GM18861 (cell line): ENCODE data around the gene SLC35E2B.
"Not testable (repeated sequence)": the region's sequence is repeated elsewhere in the genome, so short reads cannot be mapped to it uniquely, and the experiment has no call there.

Experiments used
- ATAC-seq: cut with Tn5 transposase; IDR thresholded peaks from one replicate; pipeline ENCODE4 v1.9.1; 2021; ENCODE audit not compliant: unreplicated experiment

Gene SLC35E2B

DNA sequence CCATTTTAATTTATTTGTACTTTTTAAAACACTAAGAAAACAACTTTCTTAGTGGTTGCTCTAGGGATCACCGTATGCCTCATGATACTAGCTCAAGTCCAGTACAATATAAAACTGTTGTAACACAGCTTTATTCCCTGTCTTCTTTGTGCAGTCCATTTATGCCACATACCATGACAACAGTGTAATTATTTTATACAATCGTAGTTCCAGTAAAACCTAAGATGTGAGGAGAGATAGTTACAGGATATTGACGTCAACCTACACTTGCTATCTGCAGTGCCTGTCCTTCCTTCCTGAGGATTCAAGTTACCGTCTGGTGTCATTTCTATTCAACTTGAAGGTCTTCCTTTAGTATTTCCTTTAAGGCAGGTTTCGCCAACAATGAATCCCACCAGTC is 46.3 kb downstream of the SLC35E2B start:
- ATAC-seq = not testable (repeated sequence)

DNA sequence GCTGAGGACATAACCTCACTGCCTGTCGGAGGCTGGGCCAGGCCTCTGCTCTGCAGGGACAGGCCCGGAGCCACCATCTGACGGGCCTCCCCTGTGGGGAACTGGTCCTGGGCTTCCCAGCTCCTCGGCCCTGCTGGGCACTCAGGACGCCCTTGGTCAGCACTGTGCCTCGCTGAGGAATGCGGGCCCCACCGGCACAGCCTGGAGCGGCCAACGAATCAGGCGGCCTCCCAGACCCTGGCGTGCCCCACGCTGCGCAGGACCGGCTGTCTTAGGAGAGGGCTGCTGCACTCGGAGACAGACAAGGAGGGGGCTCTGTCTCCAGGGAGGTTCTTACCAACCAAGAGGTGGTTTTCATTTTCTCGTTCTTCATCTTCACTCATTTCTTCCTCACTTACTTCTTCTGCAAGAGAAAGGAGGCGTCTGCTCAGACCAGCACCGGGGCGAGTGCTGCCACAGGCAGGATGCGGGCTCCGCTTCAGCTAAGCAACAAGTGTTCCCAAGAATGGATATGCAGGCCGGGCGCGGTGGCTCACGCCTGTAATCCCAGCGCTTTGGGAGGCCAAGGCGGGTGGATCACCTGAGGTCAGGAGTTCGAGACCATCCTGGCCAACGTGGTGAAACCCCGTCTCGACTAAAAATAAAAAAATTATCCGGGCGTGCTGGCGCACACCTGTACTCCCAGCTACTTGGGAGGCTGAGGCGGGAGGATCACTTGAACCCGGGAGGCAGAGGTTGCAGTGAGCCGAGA is 51.7 kb downstream of the SLC35E2B start:
- not testable (repeated sequence) for ATAC-seq

DNA sequence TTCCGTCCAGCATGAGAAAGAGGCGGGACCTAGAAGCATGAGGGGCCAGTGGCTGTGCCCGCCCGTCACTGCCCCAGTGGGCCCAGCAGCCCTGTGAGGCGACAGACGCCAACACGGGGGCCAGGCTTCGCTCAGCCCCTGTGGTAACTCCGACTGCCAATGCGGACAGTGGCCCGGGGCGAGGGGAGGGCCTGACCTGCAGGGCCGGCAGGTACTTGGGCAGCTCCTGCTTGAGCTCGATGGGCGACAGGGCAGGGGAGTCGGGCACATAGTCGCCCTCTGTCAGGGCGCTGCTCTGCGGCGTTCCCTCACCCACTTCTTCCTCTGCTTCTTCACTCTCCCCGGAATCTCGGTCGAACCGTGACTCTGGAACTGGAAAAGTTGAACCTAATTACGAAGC is 52.5 kb downstream of the SLC35E2B start:
- ATAC-seq = not testable (repeated sequence)

DNA sequence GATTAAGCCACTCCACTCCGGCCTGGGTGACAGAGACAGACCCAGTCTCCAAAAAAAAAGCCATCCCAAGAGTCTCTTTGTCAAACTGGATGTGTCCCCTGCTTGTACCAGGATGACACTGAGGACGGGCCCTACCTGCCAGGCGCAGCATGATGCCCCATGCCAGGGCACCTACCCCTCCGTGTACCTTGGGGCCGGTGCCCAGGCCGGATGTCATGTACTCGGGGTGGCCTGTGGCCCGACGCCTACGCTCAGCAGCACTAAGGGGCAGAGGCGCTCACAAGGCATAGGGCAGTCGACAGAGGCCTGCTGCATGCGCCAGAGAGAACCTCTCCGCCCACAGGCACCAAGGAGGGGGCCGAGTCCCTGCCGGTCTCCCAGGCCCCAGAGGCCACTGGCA is 53.2 kb downstream of the SLC35E2B start:
- not testable (repeated sequence) for ATAC-seq

DNA sequence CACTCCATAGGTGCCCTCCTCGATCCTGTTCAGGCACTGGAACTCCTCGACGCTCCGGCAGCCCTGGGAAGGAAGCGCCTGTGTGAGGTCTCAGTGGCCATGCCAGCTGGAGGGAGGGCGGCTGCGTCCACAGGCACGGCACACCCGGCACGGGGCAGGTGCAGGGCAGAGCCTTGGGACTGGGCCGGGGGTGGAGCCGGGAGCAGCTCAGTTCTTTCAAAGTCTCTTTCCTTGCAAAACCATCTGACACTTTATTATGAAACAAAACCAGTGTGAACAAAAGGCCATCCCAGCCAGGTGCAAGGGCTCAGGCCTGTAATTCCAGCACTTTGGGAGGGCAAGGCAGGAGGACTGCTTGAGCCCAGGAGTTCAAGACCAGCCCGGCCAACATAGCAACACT is 54.1 kb downstream of the SLC35E2B start:
- not testable (repeated sequence) for ATAC-seq

DNA sequence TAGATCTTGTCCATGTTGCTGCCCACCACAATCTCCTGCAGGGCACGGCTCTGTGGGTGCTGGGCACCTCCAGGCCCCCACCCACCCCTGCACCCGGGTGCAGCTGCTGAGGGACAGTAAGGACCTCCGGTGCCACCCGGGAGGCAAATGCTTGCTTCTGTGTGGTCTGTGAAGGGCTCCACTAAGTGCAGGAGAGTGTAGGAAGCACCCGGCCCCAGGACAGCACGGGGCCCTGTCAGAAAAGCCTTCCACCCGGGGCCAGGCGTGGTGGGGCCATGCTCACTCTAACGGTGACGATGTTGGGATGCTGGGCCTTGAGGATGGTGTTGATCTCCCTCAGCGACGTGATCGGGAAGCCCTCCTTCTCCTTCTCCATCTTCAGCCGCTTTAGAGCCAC is 55.1 kb downstream of the SLC35E2B start:
- not testable (repeated sequence) for ATAC-seq

DNA sequence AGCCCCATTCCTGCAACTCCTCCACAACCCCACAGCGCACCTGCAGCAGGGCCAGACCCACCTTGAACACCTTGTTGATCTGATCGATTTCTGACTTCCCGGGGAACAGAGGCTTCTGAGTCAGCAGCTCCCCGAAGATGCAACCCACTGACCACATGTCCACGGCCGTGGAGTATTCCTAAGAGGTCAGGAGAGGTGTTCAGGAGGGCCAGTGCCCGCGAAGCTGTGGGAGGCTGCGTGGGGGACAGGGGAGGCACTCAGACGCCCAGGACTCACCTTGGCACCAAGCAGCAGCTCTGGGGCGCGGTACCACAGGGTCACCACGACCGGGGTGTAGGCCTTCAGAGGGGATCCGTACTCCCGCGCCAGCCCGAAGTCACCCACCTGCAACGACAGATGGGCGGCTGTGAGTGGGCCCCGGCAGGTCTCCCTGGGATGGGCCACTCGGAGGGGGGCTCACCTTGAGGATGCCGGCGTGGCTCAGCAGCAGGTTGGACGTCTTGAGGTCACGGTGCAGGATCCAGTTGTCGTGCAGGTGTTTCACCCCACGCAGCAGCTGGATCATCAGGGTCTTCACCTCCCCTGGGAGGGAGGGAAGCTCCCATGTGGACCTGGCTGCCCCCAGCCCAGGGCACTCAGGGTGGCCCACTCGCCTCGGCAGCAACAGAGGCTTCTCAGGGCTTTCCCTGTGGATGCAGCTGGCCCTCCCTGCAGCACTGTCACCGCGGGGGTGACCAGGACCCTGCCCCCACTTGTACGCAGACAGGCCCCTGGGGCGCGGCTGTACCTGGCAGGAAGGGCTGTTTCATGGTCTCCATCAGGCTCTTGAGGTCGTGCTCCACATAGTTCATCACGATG is 55.7 kb downstream of the SLC35E2B start:
- ATAC-seq = not testable (repeated sequence)

DNA sequence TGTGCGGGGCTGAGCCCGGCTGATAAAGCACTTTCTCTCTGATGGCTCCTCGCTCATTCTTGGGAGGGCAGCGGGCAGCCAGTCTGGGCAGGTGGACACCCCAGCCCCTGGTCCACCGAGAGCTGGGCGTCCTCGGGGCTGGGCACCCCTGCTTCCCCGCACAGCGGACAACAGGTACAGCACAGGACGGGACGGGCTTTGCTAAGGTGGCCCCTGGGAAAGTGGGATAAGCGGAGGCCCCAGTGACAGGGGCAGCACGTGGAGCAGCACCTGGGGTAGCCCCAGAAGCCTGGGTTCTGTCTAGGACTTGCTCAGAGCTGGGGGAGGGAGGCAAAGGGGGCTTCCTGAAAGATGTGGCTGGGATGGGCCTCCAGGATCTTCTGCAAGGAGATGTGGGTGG is 58.0 kb downstream of the SLC35E2B start:
- not testable (repeated sequence) for ATAC-seq

DNA sequence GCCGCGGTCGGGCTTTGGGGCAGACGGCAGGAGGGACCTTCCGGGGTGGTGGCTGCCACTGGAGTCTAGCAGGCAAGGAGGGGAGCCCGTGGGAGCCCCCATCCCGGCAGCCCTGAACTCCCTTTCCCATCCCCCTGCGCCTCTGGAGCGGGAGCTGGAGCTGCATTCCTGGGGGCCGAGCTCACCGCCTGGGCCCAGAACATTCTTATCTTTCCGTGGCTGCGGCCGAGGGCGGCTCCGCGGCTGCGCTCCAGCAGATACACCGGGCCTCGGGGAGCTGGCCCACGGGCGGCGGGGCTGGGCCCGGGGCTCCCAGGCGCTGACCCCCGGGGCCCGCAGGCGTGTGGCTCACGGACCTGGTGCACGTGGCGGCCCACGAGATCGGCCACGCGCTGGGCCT is 59.2 kb downstream of the SLC35E2B start:
- not testable (repeated sequence) for ATAC-seq

DNA sequence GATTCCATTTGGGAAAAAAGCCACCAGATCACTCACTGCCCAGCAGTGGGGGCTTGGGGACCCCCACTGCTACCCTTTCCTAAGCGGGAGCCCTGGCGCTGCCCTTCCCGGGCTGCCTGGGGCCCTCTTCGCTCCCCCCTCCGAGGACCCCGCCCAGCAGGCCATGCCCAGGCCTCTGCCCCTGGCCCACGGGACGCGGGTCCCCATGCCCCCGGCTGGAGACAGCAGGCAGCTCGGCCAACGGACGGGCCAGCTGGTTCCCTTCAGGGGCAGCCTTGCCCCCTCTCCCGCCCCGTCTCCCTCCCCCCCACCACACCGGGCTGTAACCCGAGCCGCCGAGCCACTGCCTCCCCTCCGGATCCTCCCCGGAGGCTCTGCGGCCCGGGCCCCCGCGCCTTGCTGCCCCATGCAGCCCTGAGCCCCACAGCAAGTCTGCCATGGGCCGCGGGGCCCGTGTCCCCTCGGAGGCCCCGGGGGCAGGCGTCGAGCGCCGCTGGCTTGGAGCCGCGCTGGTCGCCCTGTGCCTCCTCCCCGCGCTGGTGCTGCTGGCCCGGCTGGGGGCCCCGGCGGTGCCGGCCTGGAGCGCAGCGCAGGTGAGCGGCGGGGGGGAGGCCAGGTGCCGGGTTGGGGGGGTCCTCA is 60.7 kb downstream of the SLC35E2B start, which contains the start of gene MMP23B:
Gene MMP23B (plus strand): TSS at position 392 of the 639 bp plus-strand sequence. CDS start 46 bp downstream, at position 438.
- ATAC-seq = no peak

DNA sequence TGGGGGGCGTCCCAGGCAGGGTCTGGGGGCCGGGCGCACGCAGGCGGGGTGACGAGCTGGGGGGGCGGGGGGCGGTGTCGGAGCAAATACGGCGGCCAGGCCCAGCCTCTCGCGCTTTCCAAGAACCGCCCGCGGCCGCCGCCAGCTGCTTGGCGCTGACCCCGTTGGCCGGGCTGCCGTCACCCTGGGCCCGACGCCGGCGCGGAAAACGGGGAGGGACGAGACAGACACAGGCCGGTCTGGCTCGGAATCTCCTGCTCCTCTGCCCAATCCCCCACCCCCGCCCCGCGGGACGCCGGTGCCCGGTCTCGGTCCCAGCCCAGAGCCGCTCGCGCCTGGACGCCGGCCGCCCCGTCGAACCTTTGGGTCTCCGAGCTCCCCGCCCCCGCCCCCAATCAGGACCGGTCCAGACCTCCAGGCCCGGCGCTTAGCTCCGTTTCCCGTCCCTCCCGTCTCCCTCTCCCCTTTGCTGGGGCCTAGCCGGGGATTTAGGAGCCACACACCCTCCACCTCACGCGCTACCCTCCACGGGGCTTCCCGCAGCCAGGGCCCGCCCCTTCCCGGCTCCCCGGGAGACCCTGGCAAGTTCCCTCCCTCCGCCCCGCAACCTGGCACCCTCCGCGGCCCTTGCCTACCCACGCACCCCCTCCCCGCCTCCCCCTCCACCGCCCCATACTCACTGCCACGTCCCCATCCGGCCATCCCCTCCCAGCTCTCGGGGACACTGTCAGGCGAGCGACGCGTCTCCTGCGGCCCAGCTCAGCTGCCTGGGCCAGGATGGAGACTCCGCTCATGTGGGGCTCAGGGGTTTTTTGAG is 61.4 kb downstream of the SLC35E2B start:
- no peak for ATAC-seq

DNA sequence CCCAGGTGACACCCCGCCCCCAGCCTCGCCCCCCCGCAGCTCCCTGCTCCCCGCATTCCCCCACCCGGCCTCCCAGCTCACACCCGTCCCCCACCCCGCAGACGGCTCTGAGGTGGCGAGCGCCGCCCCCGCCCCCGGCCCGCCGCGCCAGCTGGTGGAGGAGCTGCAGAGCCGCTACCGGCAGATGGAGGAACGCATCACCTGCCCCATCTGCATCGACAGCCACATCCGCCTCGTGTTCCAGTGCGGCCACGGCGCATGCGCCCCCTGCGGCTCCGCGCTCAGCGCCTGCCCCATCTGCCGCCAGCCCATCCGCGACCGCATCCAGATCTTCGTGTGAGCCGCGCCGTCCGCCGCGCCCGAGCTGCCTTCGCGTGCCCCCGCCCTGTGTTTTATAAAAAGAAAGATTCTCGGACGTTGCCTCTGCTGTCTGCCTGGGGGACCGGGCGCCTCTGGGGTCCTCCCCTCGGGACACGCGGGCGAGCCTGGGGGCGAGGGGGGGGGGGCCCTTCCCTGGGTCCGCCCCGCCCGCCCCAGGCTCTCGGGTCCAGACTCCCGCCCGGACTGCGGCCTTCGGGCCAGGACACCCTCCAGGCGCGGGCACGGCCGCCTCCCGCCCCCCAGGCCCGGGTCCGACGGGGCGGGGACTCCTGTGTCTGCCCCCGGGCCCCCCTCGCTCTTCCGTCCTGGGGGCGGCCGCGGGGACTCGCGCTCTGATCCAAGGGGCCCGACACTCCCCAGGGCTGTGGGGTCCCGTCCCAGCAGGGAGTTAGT is 62.2 kb downstream of the SLC35E2B start:
- ATAC-seq = no peak

DNA sequence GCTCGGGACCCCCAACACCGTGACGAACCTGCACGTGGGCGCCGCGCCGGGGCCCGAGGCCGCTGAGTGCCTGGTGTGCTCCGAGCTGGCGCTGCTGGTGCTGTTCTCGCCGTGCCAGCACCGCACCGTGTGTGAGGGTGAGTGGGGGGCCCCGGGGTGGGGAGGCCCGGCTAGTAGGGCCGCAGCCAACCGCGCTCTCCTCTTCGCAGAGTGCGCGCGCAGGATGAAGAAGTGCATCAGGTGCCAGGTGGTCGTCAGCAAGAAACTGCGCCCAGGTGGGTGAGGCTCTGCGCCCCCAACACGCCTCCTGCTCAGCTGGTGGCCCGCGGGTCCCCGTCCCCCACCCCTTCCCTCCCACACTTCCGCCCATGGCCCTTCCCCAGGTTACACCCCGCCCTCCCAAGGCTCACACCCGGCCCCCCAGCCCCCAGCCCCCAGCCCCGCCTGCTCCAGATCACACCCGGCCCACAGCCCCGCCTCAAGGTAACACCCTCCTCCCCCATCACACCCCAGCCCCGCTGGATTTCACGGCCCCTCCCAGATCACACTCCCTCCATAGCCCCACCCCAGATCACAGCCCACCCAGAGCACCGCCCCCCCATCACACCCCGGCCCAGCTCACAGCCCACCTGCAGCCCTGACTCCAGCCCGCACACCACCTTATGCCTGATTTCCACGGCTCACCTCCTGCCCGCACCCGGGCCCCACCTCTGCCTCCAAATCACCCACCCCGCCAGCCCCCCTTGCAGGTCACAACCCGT is 63.0 kb downstream of the SLC35E2B start:
- ATAC-seq = no peak

DNA sequence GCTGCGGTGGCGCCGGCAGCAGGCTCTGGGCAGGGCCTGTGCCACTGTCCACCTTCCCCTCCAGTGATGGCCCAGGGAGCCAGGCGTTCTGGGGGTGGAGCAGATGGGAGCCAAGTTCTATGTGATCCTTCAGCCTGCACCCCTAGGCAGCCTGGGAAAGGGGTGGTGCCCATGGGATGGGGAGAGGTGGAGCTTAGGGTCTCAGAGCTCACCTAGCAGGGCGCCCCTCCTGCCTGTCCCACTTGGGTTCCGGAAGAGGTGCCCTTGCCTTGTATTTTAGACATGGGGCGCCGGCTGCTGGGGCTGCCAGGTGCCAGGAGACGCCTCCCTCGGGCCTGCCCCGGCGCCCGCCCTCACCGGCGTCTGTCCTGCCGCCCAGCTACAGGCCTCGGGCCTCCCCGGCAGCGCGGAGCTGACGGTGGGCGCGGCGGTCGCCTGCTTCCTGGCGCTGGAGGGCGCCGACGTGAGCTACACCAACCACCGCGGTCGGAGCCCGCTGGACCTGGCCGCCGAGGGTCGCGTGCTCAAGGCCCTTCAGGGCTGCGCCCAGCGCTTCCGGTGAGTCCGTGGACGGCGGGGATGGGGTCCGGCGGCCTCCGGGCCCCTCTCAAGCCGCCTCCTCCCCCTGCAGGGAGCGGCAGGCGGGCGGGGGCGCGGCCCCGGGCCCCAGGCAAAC is 63.7 kb downstream of the SLC35E2B start:
- no peak for ATAC-seq

DNA sequence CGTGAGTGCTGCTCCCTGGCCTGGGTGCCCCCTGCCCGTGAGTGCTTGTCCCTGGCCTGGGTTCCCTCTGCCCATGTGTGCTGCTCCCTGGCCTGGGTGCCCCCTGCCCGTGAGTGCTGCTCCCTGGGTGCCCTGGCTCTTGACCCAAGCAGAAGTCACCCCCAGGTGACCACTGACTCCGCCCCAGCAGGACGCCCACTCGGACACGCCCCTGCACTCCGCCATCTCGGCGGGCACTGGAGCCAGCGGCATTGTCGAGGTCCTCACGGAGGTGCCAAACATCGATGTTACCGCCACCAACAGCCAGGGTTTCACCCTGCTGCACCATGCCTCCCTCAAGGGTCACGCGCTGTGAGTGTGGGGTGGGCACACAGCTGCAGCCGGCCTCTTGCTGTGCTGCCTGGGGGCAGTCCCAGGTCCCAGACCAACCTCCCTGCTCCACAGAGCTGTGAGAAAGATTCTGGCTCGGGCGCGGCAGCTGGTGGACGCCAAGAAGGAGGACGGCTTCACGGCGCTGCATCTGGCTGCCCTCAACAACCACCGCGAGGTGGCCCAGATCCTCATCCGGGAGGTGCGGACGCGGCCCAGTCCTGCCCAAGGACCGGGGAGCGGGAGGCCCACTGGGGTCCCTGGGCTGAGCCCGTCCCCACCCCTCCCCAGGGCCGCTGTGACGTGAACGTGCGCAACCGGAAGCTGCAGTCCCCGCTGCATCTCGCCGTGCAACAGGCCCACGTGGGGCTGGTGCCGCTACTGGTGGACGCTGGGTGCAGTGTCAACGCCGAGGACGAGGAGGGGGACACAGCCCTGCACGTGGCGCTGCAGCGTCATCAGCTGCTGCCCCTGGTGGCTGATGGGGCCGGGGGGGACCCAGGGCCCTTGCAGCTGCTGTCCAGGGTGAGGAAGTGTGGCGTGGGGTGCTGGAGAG is 64.5 kb downstream of the SLC35E2B start:
- ATAC-seq = no peak

DNA sequence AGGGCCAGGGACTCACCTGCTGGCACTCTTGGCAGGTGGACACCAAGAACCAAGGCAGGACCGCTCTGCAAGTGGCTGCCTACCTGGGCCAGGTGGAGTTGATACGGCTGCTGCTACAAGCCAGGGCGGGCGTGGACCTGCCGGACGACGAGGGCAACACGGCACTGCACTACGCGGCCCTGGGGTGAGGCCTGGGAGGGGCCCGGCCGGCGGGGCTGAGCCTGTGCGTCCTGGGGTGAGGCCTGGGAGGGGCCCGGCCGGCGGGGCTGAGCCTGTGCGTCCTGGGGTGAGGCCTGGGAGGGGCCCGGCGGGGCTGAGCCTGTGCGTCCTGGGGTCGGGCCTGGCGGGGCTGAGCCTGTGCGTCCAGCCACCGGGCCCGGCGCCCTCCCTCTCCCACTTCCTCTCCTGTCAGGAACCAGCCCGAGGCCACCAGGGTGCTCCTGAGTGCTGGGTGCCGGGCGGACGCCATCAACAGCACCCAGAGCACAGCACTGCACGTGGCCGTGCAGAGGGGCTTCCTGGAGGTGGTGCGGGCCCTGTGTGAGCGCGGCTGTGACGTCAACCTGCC is 65.2 kb downstream of the SLC35E2B start:
- ATAC-seq = no peak
